GM13976 (cell line): Measurements from ENCODE around the gene HMX1.

ENCODE experiments used
- DNase-seq: peaks from one replicate; pipeline ENCODE4 v3.0.0; 2012; ENCODE audit warnings: low spot score
- in situ Hi-C: fragments of 300-500 bp; cut with MboI; formaldehyde crosslinking; loops from one replicate; pipeline ENCODE4 v1.12.0; 2022; ENCODE audit warnings: low sequenced_read_pairs, mixed read lengths, inconsistent platforms; ENCODE audit not compliant: unreplicated experiment
- TF ChIP-seq, protein P1 (sequence below): IDR thresholded peaks from 2 replicates; pipeline ENCODE4 v1.5.1; 2012; ENCODE audit warnings: borderline replicate concordance, mild to moderate bottlenecking; ENCODE audit not compliant: insufficient read depth; ENCODE audit errors: extremely low read depth, missing control alignments, control extremely low read depth

Gene HMX1

DNA sequence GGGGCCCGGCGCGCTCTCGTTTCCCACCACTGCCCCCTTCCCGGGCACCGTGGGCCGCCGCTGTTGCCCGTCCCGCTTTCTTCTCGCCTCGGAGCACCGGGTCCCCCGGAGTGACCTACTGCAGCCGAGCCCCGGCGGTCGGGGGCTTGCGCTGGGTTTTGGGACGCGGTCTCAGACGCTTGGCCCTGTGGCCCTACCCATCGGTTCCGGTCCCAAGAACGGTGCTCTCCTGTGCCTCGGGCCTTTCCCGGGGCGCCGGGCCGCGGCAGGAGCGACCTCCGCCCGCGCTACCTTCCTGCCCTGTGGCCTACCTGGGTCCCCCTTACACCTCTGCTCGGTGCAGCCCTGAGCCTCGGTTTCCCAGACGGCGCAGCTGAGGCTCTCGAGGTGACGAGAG is 21.6 kb upstream of the HMX1 start:
- in situ Hi-C loops, result no loop called here

DNA sequence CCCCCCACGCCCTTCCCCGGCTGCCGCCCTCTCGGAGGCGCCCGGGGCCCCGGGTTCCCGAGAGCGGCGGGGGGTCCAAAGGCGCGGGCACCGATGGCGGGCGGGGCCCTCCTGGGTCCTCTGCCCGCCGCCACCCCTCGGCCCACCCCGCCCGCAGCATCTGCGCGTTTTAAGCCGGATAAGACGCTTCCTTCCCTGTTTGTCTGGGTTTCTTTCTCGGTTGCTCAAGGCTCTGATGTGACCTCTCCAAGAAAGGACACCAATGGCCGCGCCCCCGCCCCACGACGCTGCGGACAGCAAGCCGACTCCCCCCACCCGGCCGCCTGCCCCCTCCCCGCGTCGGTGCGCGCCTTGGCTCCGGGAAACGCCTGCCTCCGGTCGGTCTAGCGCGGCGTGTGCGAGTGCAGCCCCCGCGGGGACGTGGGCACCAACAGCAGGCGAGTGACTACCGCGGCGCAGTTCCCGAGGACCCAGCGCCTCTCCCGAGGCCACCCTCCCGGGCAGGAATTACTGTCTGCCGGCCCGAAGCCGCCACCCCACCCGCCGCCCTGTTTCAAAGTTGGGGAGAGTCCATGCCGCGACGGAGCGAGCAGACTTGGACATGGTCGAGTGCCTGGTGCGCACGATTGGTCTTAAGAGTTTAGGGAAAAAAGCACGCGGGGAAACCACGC is 21.1 kb upstream of the HMX1 start:
- TF ChIP-seq, protein P1, sequence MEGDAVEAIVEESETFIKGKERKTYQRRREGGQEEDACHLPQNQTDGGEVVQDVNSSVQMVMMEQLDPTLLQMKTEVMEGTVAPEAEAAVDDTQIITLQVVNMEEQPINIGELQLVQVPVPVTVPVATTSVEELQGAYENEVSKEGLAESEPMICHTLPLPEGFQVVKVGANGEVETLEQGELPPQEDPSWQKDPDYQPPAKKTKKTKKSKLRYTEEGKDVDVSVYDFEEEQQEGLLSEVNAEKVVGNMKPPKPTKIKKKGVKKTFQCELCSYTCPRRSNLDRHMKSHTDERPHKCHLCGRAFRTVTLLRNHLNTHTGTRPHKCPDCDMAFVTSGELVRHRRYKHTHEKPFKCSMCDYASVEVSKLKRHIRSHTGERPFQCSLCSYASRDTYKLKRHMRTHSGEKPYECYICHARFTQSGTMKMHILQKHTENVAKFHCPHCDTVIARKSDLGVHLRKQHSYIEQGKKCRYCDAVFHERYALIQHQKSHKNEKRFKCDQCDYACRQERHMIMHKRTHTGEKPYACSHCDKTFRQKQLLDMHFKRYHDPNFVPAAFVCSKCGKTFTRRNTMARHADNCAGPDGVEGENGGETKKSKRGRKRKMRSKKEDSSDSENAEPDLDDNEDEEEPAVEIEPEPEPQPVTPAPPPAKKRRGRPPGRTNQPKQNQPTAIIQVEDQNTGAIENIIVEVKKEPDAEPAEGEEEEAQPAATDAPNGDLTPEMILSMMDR, result no peak
- in situ Hi-C loops, result no loop called here
- DNase-seq, result no peak

More for the DNA sequence above, 21.6 kb upstream of the HMX1 start:
- TF ChIP-seq, protein P1, result no peak
- DNase-seq, result no peak

DNA sequence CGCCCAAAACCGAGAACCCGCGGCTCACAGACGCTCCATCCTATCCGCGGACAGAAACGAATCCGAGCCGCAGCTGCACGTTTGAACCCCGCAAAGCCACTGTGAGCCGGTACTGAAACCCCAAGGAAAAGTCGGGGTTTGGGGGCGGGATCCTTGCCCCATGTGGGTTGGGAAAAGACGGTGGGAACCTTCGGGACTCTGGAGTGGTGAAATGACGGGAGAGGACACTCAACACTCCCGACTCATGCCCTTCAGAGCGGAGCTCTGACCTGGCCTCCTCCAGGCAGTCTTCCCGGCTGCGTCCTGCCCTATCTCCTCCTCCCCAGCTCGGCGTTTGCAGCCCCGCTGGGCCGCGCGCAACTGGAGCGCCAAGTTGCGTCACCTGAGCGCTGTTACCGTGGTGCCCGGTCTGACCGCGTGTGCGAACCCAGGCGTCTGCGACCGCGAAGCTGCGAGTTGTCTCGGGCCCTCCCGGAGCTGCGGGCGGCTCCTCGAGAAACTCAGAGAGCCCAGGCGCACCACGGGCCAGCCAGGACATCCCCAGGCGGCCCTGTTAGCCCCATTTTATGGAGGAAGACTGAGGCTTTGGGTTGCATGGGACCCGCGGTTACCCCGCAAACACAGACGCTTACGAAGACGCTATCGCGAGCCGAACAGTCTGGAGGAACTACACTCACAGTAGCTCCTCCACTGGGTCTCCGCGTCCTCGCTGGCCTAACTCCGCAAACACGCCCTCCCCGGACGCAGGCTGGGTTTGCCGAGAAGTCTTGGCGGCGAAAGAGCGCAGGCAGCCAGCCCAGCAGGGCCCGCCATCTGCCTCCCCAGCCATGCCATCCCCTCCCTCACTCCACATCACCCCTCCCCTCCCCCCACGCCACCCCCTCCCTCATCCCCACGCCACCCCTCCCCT is 20.3 kb upstream of the HMX1 start:
- in situ Hi-C loops, result no loop called here
- DNase-seq, result no peak
- TF ChIP-seq, protein P1, result no peak

DNA sequence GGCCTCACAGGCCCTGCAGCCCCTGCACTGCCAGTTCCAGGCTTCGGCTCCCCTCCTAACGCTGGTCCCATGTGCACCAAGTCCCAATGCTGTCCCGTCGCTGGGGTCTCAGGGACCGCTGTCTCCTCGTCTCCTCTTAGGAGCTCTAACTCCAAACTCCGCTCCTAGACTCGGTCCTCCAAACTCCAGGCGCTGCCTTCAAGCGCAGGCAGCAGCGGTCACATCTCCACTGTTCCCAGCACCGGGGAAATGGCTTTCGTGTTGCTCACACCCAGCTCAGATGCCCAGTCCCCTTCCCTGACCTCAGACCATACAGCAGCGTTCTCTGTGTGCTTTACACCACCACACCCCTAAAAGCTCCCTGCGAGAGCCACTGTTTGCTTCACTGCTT is 19.6 kb upstream of the HMX1 start:
- TF ChIP-seq, protein P1, result no peak
- DNase-seq, result no peak
- in situ Hi-C loops, result no loop called here

DNA sequence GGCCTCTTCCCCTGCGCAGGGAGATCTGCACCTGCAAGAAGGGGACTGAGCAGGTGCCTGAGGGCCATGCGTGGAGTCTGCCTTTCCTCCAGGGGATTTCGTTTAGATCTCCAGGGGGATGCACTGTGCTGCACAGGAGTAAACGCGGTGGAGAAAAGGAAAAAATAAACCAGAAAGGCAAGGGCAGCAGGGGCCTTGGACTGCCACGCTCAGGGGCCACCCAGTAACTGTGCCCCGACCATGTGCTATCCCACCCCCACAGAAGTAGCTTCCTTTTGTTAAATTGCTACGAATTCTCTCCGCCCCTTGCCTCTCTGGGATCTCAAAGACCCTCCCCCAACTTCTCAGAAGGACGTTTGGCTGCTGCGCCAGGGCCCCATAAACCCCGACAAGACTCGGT is 17.2 kb upstream of the HMX1 start:
- in situ Hi-C loops, result no loop called here
- DNase-seq, result no peak

DNA sequence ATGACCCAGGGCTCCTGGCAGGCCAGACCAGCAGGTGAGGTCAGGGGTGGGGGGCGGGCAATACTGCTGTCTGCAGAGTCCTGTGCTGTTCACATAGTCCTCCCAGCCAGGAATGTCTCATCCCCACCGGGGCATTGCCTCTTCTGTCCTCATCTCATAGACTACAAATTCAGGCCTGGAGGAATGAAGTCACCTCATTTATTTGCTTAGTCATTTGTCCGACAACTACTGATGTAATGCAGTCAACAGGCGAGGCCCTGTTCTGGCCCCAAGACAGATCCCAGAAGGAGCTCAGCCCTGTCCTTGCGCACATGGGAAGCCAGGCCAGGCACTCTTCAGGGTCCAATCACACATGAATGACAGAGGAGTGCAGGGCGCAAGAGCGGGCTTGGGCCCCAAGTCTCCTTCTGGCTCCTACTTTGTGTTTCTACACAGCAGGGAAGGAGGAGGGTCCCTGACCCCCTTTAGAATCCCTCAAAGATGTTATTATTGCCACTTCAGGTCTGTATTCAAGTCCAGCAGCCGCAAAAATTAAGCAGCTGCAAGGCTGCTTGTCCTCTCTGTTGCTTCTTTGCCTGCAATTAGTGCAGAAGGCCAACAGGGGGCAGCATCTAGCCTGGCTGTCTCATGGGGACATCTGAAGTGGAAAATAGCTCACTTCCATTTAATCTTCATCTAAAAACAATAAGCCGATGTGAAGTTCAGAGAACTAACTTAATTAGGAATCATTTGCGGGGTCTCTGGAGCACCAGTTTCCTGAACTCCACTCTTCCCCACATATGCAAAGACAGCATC is 15.2 kb upstream of the HMX1 start:
- DNase-seq, result no peak
- in situ Hi-C loops, result no loop called here
- TF ChIP-seq, protein P1, result no peak

More for the DNA sequence above, 17.2 kb upstream of the HMX1 start:
- TF ChIP-seq, protein P1, result no peak
